Esophagus muscularis mucosa (tissue), 4 donors: ENCODE data around the gene POLD4.

Experiments
- CTCF ChIP-seq, 3 experiments: fragments of 200-600 bp in 2 of 3; fragments of 450-650 bp in 1 of 3; sonication (generic) in 2 of 3; IDR thresholded peaks; one replicate each; pipeline ENCODE4 v1.5.1; 2017 to 2019; ENCODE audit warnings: antibody characterized with exemption in 3 of 3, mild to moderate bottlenecking in 2 of 3, moderate library complexity in 1 of 3
- EP300 ChIP-seq: sonication (generic); formaldehyde crosslinking; IDR thresholded peaks from one replicate; pipeline ENCODE4 v1.6.1; 2017; ENCODE audit warnings: antibody characterized with exemption
- POLR2A ChIP-seq: fragments of 450-650 bp; IDR thresholded peaks from one replicate; pipeline ENCODE4 v1.6.1; 2017; ENCODE audit warnings: antibody characterized with exemption, moderate library complexity, mild to moderate bottlenecking, low read depth
- POLR2AphosphoS5 ChIP-seq, 2 donors: sonication (generic); formaldehyde crosslinking; IDR thresholded peaks; one replicate each; pipeline ENCODE4 v1.6.1; 2017; ENCODE audit warnings: antibody characterized with exemption in 2 of 2

- TF ChIP-seq EP300 (no peak), POLR2A (no peak), POLR2AphosphoS5 (IDR thresholded peaks at IDR 0.05) (no peak), CTCF (IDR thresholded peaks at IDR 0.05) (no peak)
Observed at GRCh38 chr11:67387069-67387468, 33.7 kb upstream of the POLD4 start.
